Endothelial cell of umbilical vein (primary cell): Measurements from ENCODE around the gene OR10A3. TPM values are rescaled to one million over a fixed set of nuclear protein-coding genes. Genes with fewer than 3 reads are reported as not detected.

Source experiments
- BruUV-seq: library from RNA; stranded (reverse); fragments of 400-500 nt; replicated peaks from 2 replicates; lab custom pipeline; 2021; lab: Mats Ljungman, UMichigan
- CTCF ChIA-PET: fragments of 300-600, 350-600 bp; sonication (Branson Sonifier 250); formaldehyde crosslinking; loops from one replicate; lab custom pipeline; 2021; ENCODE audit warnings: antibody characterized with exemption, inconsistent platforms; lab: Charles Lee
- POLR2A ChIA-PET: fragments of 300-600, 350-600 bp; sonication (Branson Sonifier 250); formaldehyde crosslinking; loops from one replicate; lab custom pipeline; 2021; ENCODE audit warnings: antibody characterized with exemption, inconsistent platforms; lab: Charles Lee
- DNase-seq: peaks from one replicate; pipeline ENCODE4 v3.0.0-alpha.2; 2011; ENCODE audit warnings: low read depth, low spot score
- FAIRE-seq: peaks from 2 replicates; lab custom pipeline; 2011; peaks lifted over from hg19 to GRCh38; lab: Jason Lieb, UNC
- H2AFZ ChIP-seq: 2 replicates; pipeline ENCODE4 v1.6.0; 2012; ENCODE audit warnings: low read depth, low read length, control low read depth, inconsistent platforms
- H3K27ac ChIP-seq: 2 replicates; pipeline ENCODE4 v1.5.1; 2011; ENCODE audit warnings: low read depth, mild to moderate bottlenecking, control low read depth, low read length, moderate library complexity; ENCODE audit not compliant: insufficient read depth
- H3K27me3 ChIP-seq, 2 experiments: 2 replicates each; pipeline versions ENCODE4 v1.6.0 to v1.6.1; 2011; ENCODE audit warnings: low read length in 2 of 2, mixed read lengths in 1 of 2; ENCODE audit not compliant: control insufficient read depth in 2 of 2, insufficient read depth in 2 of 2
- H3K36me3 ChIP-seq, 2 experiments: 2 replicates in 1 of 2; 3 replicates in 1 of 2; pipeline ENCODE4 v1.5.1; 2011; ENCODE audit warnings: low read length in 2 of 2, mild to moderate bottlenecking in 1 of 2, moderate library complexity in 1 of 2; ENCODE audit not compliant: control insufficient read depth in 2 of 2, insufficient read depth in 2 of 2; ENCODE audit errors: extremely low read depth in 1 of 2
- H3K4me1 ChIP-seq: 3 replicates; pipeline ENCODE4 v1.5.1; 2011; ENCODE audit warnings: mild to moderate bottlenecking, low read length; ENCODE audit not compliant: control insufficient read depth, insufficient read depth; ENCODE audit errors: extremely low read depth
- H3K4me2 ChIP-seq: 2 replicates; pipeline ENCODE4 v1.6.1; 2011; ENCODE audit warnings: low read length, control low read depth, mixed read lengths; ENCODE audit not compliant: insufficient read depth
- H3K4me3 ChIP-seq, 3 experiments: fragments of 200-600 bp in 1 of 3; sonication (generic), shearing (Covaris generic) in 1 of 3; replicated peaks in 1 of 3; 2 replicates each; pipeline ENCODE4 v1.5.1; 2011 to 2016; ENCODE audit warnings: control low read depth in 3 of 3, low read length in 3 of 3, mild to moderate bottlenecking in 2 of 3, inconsistent platforms in 1 of 3, low read depth in 1 of 3, moderate library complexity in 1 of 3; ENCODE audit not compliant: insufficient read depth in 1 of 3
- H3K79me2 ChIP-seq: 2 replicates; pipeline ENCODE4 v1.6.0; 2012; ENCODE audit warnings: low read length, inconsistent platforms; ENCODE audit not compliant: control insufficient read depth, insufficient read depth
- H3K9ac ChIP-seq: replicated peaks from 2 replicates; pipeline ENCODE3; 2011; ENCODE audit warnings: low read length, control low read depth; ENCODE audit not compliant: insufficient read depth; ENCODE audit errors: extremely low read depth
- H3K9me1 ChIP-seq: replicated peaks from 3 replicates; pipeline ENCODE4 v1.6.0; 2011; ENCODE audit warnings: mild to moderate bottlenecking, low read length; ENCODE audit not compliant: control insufficient read depth, insufficient read depth; ENCODE audit errors: extremely low read depth
- H3K9me3 ChIP-seq: replicated peaks from 2 replicates; pipeline ENCODE4 v1.5.1; 2012; ENCODE audit warnings: low read length, inconsistent platforms; ENCODE audit not compliant: control insufficient read depth, insufficient read depth
- H4K20me1 ChIP-seq: replicated peaks from 2 replicates; pipeline ENCODE3; 2011; ENCODE audit warnings: mild to moderate bottlenecking, low read length; ENCODE audit not compliant: control insufficient read depth, insufficient read depth; ENCODE audit errors: extremely low read depth
- CTCF ChIP-seq, 2 donors: IDR thresholded peaks; 1 replicate in 1 of 2; 2 replicates in 1 of 2; pipeline ENCODE4 v1.5.1; 2011; ENCODE audit warnings: low read length in 2 of 2, mild to moderate bottlenecking in 2 of 2, moderate library complexity in 2 of 2, control low read depth in 1 of 2, inconsistent platforms in 1 of 2, low read depth in 1 of 2; ENCODE audit not compliant: insufficient read depth in 1 of 2; ENCODE audit errors: extremely low read depth in 1 of 2
- EZH2 ChIP-seq: IDR thresholded peaks from 2 replicates; pipeline ENCODE4 v1.6.1; 2012; ENCODE audit warnings: borderline replicate concordance, low read depth, mild to moderate bottlenecking, moderate library complexity, low read length, inconsistent platforms; ENCODE audit not compliant: severe bottlenecking
- FOS ChIP-seq: IDR thresholded peaks from 2 replicates; pipeline ENCODE4 v1.6.1; 2011; ENCODE audit warnings: mild to moderate bottlenecking, low read length, moderate library complexity, borderline replicate concordance; ENCODE audit not compliant: insufficient read depth
- GATA2 ChIP-seq: IDR thresholded peaks from 2 replicates; pipeline ENCODE4 v1.7.0; 2011; ENCODE audit warnings: low read depth, mild to moderate bottlenecking, moderate library complexity, mixed read lengths, low read length; ENCODE audit not compliant: insufficient read length, insufficient read depth
- JUN ChIP-seq: IDR thresholded peaks from 2 replicates; pipeline ENCODE4 v1.6.1; 2011; ENCODE audit warnings: borderline replicate concordance, low read depth; ENCODE audit not compliant: insufficient read length, insufficient read depth
- MAX ChIP-seq: IDR thresholded peaks from 2 replicates; pipeline ENCODE4 v1.6.1; 2011; ENCODE audit not compliant: insufficient read depth, insufficient read length
- MYC ChIP-seq: IDR thresholded peaks from one replicate; pipeline ENCODE4 v1.6.1; 2011; ENCODE audit warnings: mild to moderate bottlenecking, low read depth, low read length
- POLR2A ChIP-seq: IDR thresholded peaks from 2 replicates; pipeline ENCODE4 v1.6.1; 2012; ENCODE audit warnings: low read depth, mild to moderate bottlenecking, control low read depth, low read length
- POLR2AphosphoS5 ChIP-seq: IDR thresholded peaks from 2 replicates; pipeline ENCODE4 v1.6.1; 2012; ENCODE audit warnings: low read depth, mild to moderate bottlenecking, control low read depth, low read length, moderate library complexity; ENCODE audit not compliant: insufficient read depth
- dilution Hi-C: fragments of 300-500 bp; cut with MboI; formaldehyde crosslinking; loops from one replicate; pipeline ENCODE4 v1.15.0; 2019; ENCODE audit warnings: low sequenced_read_pairs; ENCODE audit not compliant: extremely low pct_ligation_motif_present
- intact Hi-C: fragments of 100-400 bp; cut with micrococcal nuclease; formaldehyde crosslinking; loops from one replicate; pipeline ENCODE4 v1.10.0; 2022
- polyA plus RNA-seq, 4 experiments: library from polyadenylated mRNA; depleted of rRNA in 3 of 4; stranded (reverse) in 3 of 4; unstranded in 1 of 4; fragments of >200 nt; gene quantifications; 2 replicates each; pipeline versions ENCODE4 v1.2.1 to v1.2.3, GENCODE V29; 2011 to 2012; ENCODE audit warnings: missing spikeins in 1 of 4
- total RNA-seq: library from RNA; stranded (reverse); gene quantifications from 2 replicates; pipeline ENCODE4 v1.2.3, GENCODE V29; 2021

The OR10A3 gene
- total and polyA plus RNA-seq, 2 donors (not counting 3 experiments of a cell fraction or from before 2014, with no cell fraction given), result not detected

DNA sequence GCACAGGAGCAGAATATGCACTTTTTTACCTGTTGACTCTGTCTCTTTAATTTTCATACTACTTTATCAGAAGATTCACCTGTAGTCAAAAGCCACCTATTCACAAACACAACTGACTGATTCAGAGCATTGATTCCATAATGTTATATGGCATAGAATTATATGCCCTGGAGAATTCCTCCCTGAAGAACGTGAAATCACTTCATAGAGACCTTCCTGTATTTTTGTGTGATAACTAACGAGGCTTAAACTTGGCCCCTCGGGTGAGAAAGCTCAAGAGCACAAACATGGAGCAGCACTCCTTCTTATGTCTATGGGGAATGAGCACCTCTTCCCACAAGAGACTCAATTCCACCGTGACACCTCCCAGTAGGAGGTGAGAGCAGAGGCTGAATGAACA, 10.3 kb downstream of the OR10A3 start, which contains the start of gene OR10A6:
Gene OR10A6, minus strand, starts transcription at position 101 of the 400 bp plus-strand sequence. CDS start 2,606 bp downstream, outside the sequence.
- TF ChIP-seq POLR2AphosphoS5 (no peak), JUN (no peak), GATA2 (no peak), POLR2A (no peak), CTCF (IDR thresholded peaks at IDR 0.05; ENCODE audit: extremely low read depth in 1 of 2, insufficient read depth in 1 of 2, low read depth in 1 of 2, low read length in 2 of 2) (no peak), MYC (no peak), EZH2 (no peak), MAX (no peak), FOS (no peak)

More for the DNA sequence above, 10.3 kb downstream of the OR10A3 start, which contains the start of gene OR10A6:
- Histone ChIP-seq H3K27ac (no peak within 1 kb of the TSS), H3K4me3 (no peak within 1 kb of the TSS), H2AFZ (no peak within 1 kb of the TSS), H4K20me1 (no peaks in the 10 kb centered on the region), H3K9me3 (no peaks in the 10 kb centered on the region), H3K4me2 (no peak within 1 kb of the TSS), H3K36me3 (no peaks in the 10 kb centered on the region), H3K27me3 (no peaks in the 10 kb centered on the region), H3K9me1 (no peaks in the 10 kb centered on the region), H3K4me1 (no peaks in the 10 kb centered on the region), H3K9ac (no peak within 1 kb of the TSS), H3K79me2 (no peaks in the 10 kb centered on the region)
- dilution Hi-C loops, result no loop called here
- intact Hi-C loops, result no loop called here
- POLR2A ChIA-PET, result no interaction called here
- CTCF ChIA-PET, result no interaction called here
- DNase-seq, result no peak
- no TSS peak for BruUV-seq
- FAIRE-seq, result no peak
